H1 (cell line): Measurements from ENCODE around the gene TDRD15. TPM values are rescaled to one million over a fixed set of nuclear protein-coding genes. Genes with fewer than 3 reads are reported as not detected.

Experiments
- CTCF ChIA-PET: fragments of 300-600 bp; sonication (Branson Sonifier 250); formaldehyde crosslinking; loops from one replicate; lab custom pipeline; 2021; ENCODE audit not compliant: partially characterized antibody; lab: Charles Lee
- POLR2A ChIA-PET: fragments of 300-600 bp; sonication (Branson Sonifier 250); formaldehyde crosslinking; loops from one replicate; lab custom pipeline; 2021; ENCODE audit warnings: inconsistent platforms; ENCODE audit not compliant: partially characterized antibody; lab: Charles Lee
- DNase-seq, 2 experiments: peaks; one replicate each; pipeline versions ENCODE4 v3.0.0 to v3.0.0-alpha.2; 2010 to 2022; ENCODE audit warnings: low spot score in 2 of 2, low read depth in 1 of 2, mixed read lengths in 1 of 2
- FAIRE-seq: peaks from 2 replicates; lab custom pipeline; 2011; peaks lifted over from hg19 to GRCh38; lab: Jason Lieb, UNC
- H2AFZ ChIP-seq: 2 replicates; pipeline ENCODE4 v1.8.1; 2012; ENCODE audit warnings: low read length, inconsistent platforms
- H2AK5ac ChIP-seq: 2 replicates; pipeline ENCODE4 v1.6.1; 2013; ENCODE audit warnings: low read depth, low read length
- H2BK120ac ChIP-seq: replicated peaks from 2 replicates; pipeline ENCODE3; 2013; ENCODE audit warnings: low read depth, low read length, inconsistent platforms
- H2BK12ac ChIP-seq: 2 replicates; pipeline ENCODE4 v1.6.1; 2013; ENCODE audit warnings: low read depth, low read length
- H2BK15ac ChIP-seq: 2 replicates; pipeline ENCODE4 v1.6.1; 2013; ENCODE audit warnings: low read length
- H2BK20ac ChIP-seq: 2 replicates; pipeline ENCODE4 v1.6.1; 2013; ENCODE audit warnings: low read length
- H2BK5ac ChIP-seq: 2 replicates; pipeline ENCODE4 v1.6.1; 2013; ENCODE audit warnings: low read depth, low read length
- H3K14ac ChIP-seq: 2 replicates; pipeline ENCODE4 v1.6.1; 2013; ENCODE audit warnings: inconsistent platforms; ENCODE audit not compliant: insufficient read length
- H3K18ac ChIP-seq: 2 replicates; pipeline ENCODE4 v1.6.1; 2013; ENCODE audit warnings: low read length; ENCODE audit errors: extremely low read depth
- H3K23ac ChIP-seq: 2 replicates; pipeline ENCODE4 v1.6.1; 2013; ENCODE audit warnings: inconsistent platforms; ENCODE audit not compliant: insufficient read length
- H3K23me2 ChIP-seq: 2 replicates; pipeline ENCODE4 v1.6.1; 2013; ENCODE audit warnings: low read depth, low read length
- H3K27ac ChIP-seq: 2 replicates; pipeline ENCODE4 v1.6.1; 2011; ENCODE audit warnings: low read depth, low read length, inconsistent platforms
- H3K27me3 ChIP-seq, 4 experiments: replicated peaks in 1 of 4; 1 replicate in 1 of 4; 2 replicates in 3 of 4; pipeline versions ENCODE4 v1.6.1 to v1.8.1; 2011 to 2013; ENCODE audit warnings: low read length in 3 of 4, mild to moderate bottlenecking in 3 of 4, inconsistent platforms in 2 of 4, mixed read lengths in 2 of 4, moderate library complexity in 1 of 4; ENCODE audit not compliant: control insufficient read depth in 3 of 4, insufficient read depth in 3 of 4; ENCODE audit errors: extremely low read depth in 1 of 4
- H3K36me3 ChIP-seq, 4 experiments: 2 replicates each; pipeline versions ENCODE4 v1.6.1 to v1.8.1; 2011 to 2013; ENCODE audit warnings: mild to moderate bottlenecking in 4 of 4, low read length in 3 of 4, moderate library complexity in 2 of 4, control low read depth in 1 of 4, inconsistent platforms in 1 of 4; ENCODE audit not compliant: insufficient read depth in 4 of 4, control insufficient read depth in 2 of 4
- H3K4ac ChIP-seq: replicated peaks from 2 replicates; pipeline ENCODE3; 2013; ENCODE audit warnings: low read length, low read depth, mixed read lengths, inconsistent platforms; ENCODE audit not compliant: insufficient read length
- H3K4me1 ChIP-seq, 4 experiments: replicated peaks in 1 of 4; 1 replicate in 1 of 4; 2 replicates in 3 of 4; pipeline versions ENCODE4 v1.6.1 to v1.8.1; 2011 to 2013; ENCODE audit warnings: low read length in 3 of 4, inconsistent platforms in 2 of 4, mixed read lengths in 1 of 4; ENCODE audit not compliant: insufficient read depth in 4 of 4, control insufficient read depth in 3 of 4
- H3K4me2 ChIP-seq, 2 experiments: 2 replicates each; pipeline versions ENCODE4 v1.6.1 to v1.8.1; 2011 to 2013; ENCODE audit warnings: low read depth in 2 of 2, low read length in 2 of 2, control low read depth in 1 of 2, inconsistent platforms in 1 of 2, mild to moderate bottlenecking in 1 of 2; ENCODE audit not compliant: insufficient read depth in 1 of 2
- H3K4me3 ChIP-seq, 4 experiments: fragments of 200-600, 300-600 bp in 1 of 4; sonication (generic), shearing (Covaris generic), sonication (Bioruptor Twin) in 1 of 4; 2 replicates each; pipeline versions ENCODE4 v1.5.1 to v1.8.1; 2011 to 2016; ENCODE audit warnings: low read length in 4 of 4, low read depth in 3 of 4, control low read depth in 2 of 4, inconsistent platforms in 2 of 4, mild to moderate bottlenecking in 2 of 4, mixed read lengths in 1 of 4, moderate library complexity in 1 of 4; ENCODE audit not compliant: insufficient read depth in 2 of 4; ENCODE audit errors: extremely low read depth in 1 of 4
- H3K56ac ChIP-seq: replicated peaks from 2 replicates; pipeline ENCODE3; 2013; ENCODE audit warnings: low read depth, mild to moderate bottlenecking, mixed read lengths, low read length, inconsistent platforms; ENCODE audit not compliant: insufficient read length
- H3K79me1 ChIP-seq: 2 replicates; pipeline ENCODE4 v1.6.1; 2013; ENCODE audit warnings: low read depth, low read length, control low read depth
- H3K79me2 ChIP-seq, 2 experiments: 2 replicates each; pipeline versions ENCODE4 v1.6.1 to v1.8.1; 2012 to 2013; ENCODE audit warnings: low read length in 2 of 2, mild to moderate bottlenecking in 2 of 2, inconsistent platforms in 1 of 2; ENCODE audit not compliant: insufficient read depth in 2 of 2, control insufficient read depth in 1 of 2
- H3K9ac ChIP-seq, 4 experiments: replicated peaks in 1 of 4; 1 replicate in 1 of 4; 2 replicates in 3 of 4; pipeline versions ENCODE4 v1.6.1 to v1.8.1; 2011 to 2013; ENCODE audit warnings: low read depth in 3 of 4, low read length in 3 of 4, control low read depth in 2 of 4, mild to moderate bottlenecking in 2 of 4, moderate library complexity in 2 of 4, inconsistent platforms in 1 of 4; ENCODE audit errors: extremely low read depth in 1 of 4
- H3K9me3 ChIP-seq, 2 experiments: 2 replicates each; pipeline versions ENCODE4 v1.6.1 to v1.8.1; 2012 to 2013; ENCODE audit warnings: mild to moderate bottlenecking in 2 of 2, moderate library complexity in 2 of 2, control low read depth in 1 of 2, inconsistent platforms in 1 of 2, low read depth in 1 of 2, low read length in 1 of 2, mixed read lengths in 1 of 2; ENCODE audit not compliant: insufficient read depth in 2 of 2
- H4K20me1 ChIP-seq, 2 experiments: replicated peaks in 1 of 2; 2 replicates each; pipeline versions ENCODE3 to v1.8.1; 2011 to 2013; ENCODE audit warnings: inconsistent platforms in 2 of 2, low read length in 2 of 2, mild to moderate bottlenecking in 1 of 2; ENCODE audit not compliant: insufficient read depth in 2 of 2, control insufficient read depth in 1 of 2
- H4K5ac ChIP-seq: 2 replicates; pipeline ENCODE4 v1.6.1; 2013; ENCODE audit warnings: low read length, low read depth, mixed read lengths, inconsistent platforms; ENCODE audit not compliant: insufficient read length
- H4K8ac ChIP-seq: 2 replicates; pipeline ENCODE4 v1.8.0; 2013; ENCODE audit warnings: mild to moderate bottlenecking, moderate library complexity, low read length, inconsistent platforms; ENCODE audit not compliant: insufficient read depth; ENCODE audit errors: extremely low read depth
- H4K91ac ChIP-seq: replicated peaks from 2 replicates; pipeline ENCODE3; 2013; ENCODE audit warnings: low read length, mixed read lengths, inconsistent platforms; ENCODE audit not compliant: insufficient read length
- CHD1 ChIP-seq: IDR thresholded peaks from 2 replicates; pipeline ENCODE4 v1.6.1; 2012; ENCODE audit warnings: low read depth, low read length, improper control_type of control experiment
- CREB1 ChIP-seq: IDR thresholded peaks from 2 replicates; pipeline ENCODE4 v1.6.1; 2012; ENCODE audit warnings: inconsistent platforms
- EZH2 ChIP-seq: fragments of 200-600 bp; sonication (generic); IDR thresholded peaks from 2 replicates; pipeline ENCODE4 v1.7.1; 2012; ENCODE audit warnings: low read depth, mild to moderate bottlenecking, moderate library complexity, low read length, inconsistent platforms; ENCODE audit not compliant: severe bottlenecking
- MAFK ChIP-seq: IDR thresholded peaks from 2 replicates; pipeline ENCODE4 v1.6.1; 2012; ENCODE audit warnings: low read depth, mild to moderate bottlenecking, improper control_type of control experiment, low read length
- RFX5 ChIP-seq: IDR thresholded peaks from 2 replicates; pipeline ENCODE4 v1.6.1; 2011; ENCODE audit warnings: low read depth, low read length, improper control_type of control experiment, borderline replicate concordance
- RXRA ChIP-seq: IDR thresholded peaks from 2 replicates; pipeline ENCODE4 v1.6.1; 2011; ENCODE audit warnings: low read depth, mild to moderate bottlenecking, low read length, moderate library complexity; ENCODE audit not compliant: insufficient read depth
- SP2 ChIP-seq: IDR thresholded peaks from 2 replicates; pipeline ENCODE4 v1.6.1; 2012; ENCODE audit warnings: mild to moderate bottlenecking, low read length, inconsistent platforms
- TAF7 ChIP-seq: optimal IDR thresholded peaks from 2 replicates; pipeline ENCODE3; 2011; ENCODE audit warnings: low read depth, mild to moderate bottlenecking, inconsistent platforms, low read length, moderate library complexity, borderline replicate concordance
- YY1 ChIP-seq: IDR thresholded peaks from 2 replicates; pipeline ENCODE4 v1.6.1; 2011; ENCODE audit warnings: low read depth, mild to moderate bottlenecking, low read length
- WGBS, 2 experiments: shearing (Covaris generic) in 1 of 2; methylation state at CpG; one replicate each; pipeline versions ENCODE4 v1.1.6 to v1.1.7; 2013 to 2015; ENCODE audit warnings: low lambda C conversion rate in 2 of 2, mixed read lengths in 2 of 2, inconsistent platforms in 1 of 2, low coverage in 1 of 2, missing lambda C conversion rate in 1 of 2; ENCODE audit not compliant: insufficient replicate concordance in 2 of 2, insufficient coverage in 1 of 2, insufficient read length in 1 of 2; ENCODE audit errors: extremely low coverage in 1 of 2, missing lambda C conversion rate in 1 of 2; 5-methylcytosine and 5-hydroxymethylcytosine counted together
- polyA plus RNA-seq, 7 experiments: library from polyadenylated mRNA; depleted of rRNA in 3 of 7; stranded (reverse) in 5 of 7; unstranded in 2 of 7; fragments of >200 nt in 5 of 7; fragments of 200-250 nt in 2 of 7; gene quantifications; 1 replicate in 5 of 7; 2 replicates in 1 of 7; 4 replicates in 1 of 7; pipeline versions ENCODE4 v1.2.1 to v1.2.3, GENCODE V29; 2011 to 2013; ENCODE audit warnings: missing spikeins in 2 of 7, mixed read lengths in 2 of 7
- total RNA-seq: library from RNA; stranded (reverse); fragmentation: NEBNext Ultra II Directional; extraction: Animal tissue kit (Norgen Biotek cat#: 25700); gene quantifications from 2 replicates; pipeline ENCODE4 v1.2.1, GENCODE V29; 2021

TDRD15 gene
- total and polyA plus RNA-seq, 2 of the 8 experiments (the other 6 are each of a cell fraction or from before 2014, with no cell fraction given) = not detected

- no peak overlapping the region for H4K91ac ChIP-seq
- no peak overlapping the region for H2BK20ac ChIP-seq
- no peaks in the 10 kb centered on the region for H4K20me1 ChIP-seq
- no peak overlapping the region for H3K56ac ChIP-seq
- H3K27ac ChIP-seq = no peak overlapping the region
- no peak overlapping the region for H3K23ac ChIP-seq
- H3K4ac ChIP-seq = no peak overlapping the region
- FAIRE-seq (no peak), DNase-seq (no peak)
- H2BK5ac ChIP-seq = no peak overlapping the region
- CTCF ChIA-PET = interaction anchor here (0.6 kb wide), 1 partner anchor 98 kb away, joined by 4 read pairs; no protein-coding TSS in a partner anchor
- TF ChIP-seq MAFK (no peak), CREB1 (no peak), RFX5 (no peak), SP2 (no peak), YY1 (no peak), TAF7 (no peak), CHD1 (no peak), RXRA (no peak), EZH2 (no peak)
- H3K4me3 ChIP-seq = no peak overlapping the region
- H3K79me1 ChIP-seq = no peaks in the 10 kb centered on the region
- H3K18ac ChIP-seq = no peak overlapping the region
- H3K4me1 ChIP-seq = no peaks in the 10 kb centered on the region
- no peak overlapping the region for H3K4me2 ChIP-seq
- H3K27me3 ChIP-seq = no peaks in the 10 kb centered on the region
- H3K79me2 ChIP-seq = no peaks in the 10 kb centered on the region
- H4K5ac ChIP-seq = no peak overlapping the region
- H2AFZ ChIP-seq = no peak overlapping the region
- H2BK12ac ChIP-seq = no peak overlapping the region
- 88% methylated on average over 4 of the region's 4 CpGs; no CpG with 5 or more reads in 1 of the 2 experiments for WGBS, 2 experiments
- H4K8ac ChIP-seq = no peak overlapping the region
- no peak overlapping the region for H2BK15ac ChIP-seq
- no peaks in the 10 kb centered on the region for H3K9me3 ChIP-seq
- no peak overlapping the region for H3K14ac ChIP-seq
- no peaks in the 10 kb centered on the region for H3K23me2 ChIP-seq
- H3K36me3 ChIP-seq = no peaks in the 10 kb centered on the region
- POLR2A ChIA-PET = no interaction called here
- H3K9ac ChIP-seq = no peak overlapping the region
- no peak overlapping the region for H2AK5ac ChIP-seq
- H2BK120ac ChIP-seq = no peak overlapping the region
Measured at GRCh38 chr2:21084401-21084800, 39.4 kb upstream of the TDRD15 start.
